Adrenal gland (tissue), 5 donors: ENCODE data around the gene IRX6.

Experiments used
- POLR2A ChIP-seq, 2 donors: fragments of 450-650 bp; IDR thresholded peaks; one replicate each; pipeline ENCODE4 v1.6.1; 2017; ENCODE audit warnings: antibody characterized with exemption in 2 of 2, mild to moderate bottlenecking in 2 of 2, moderate library complexity in 1 of 2
- TF ChIP-seq, protein P1 (sequence below), 6 experiments: fragments of 450-650 bp in 4 of 6; fragments of 200-600 bp in 2 of 6; sonication (generic) in 1 of 6; IDR thresholded peaks; 1 replicate in 5 of 6; 2 replicates in 1 of 6; pipeline versions ENCODE4 v1.5.1 to v1.8.0; 2016 to 2021; ENCODE audit warnings: antibody characterized with exemption in 6 of 6, mild to moderate bottlenecking in 2 of 6, moderate library complexity in 1 of 6
- donor health status: DM: no; HTN: no; CAD: no.

DNA sequence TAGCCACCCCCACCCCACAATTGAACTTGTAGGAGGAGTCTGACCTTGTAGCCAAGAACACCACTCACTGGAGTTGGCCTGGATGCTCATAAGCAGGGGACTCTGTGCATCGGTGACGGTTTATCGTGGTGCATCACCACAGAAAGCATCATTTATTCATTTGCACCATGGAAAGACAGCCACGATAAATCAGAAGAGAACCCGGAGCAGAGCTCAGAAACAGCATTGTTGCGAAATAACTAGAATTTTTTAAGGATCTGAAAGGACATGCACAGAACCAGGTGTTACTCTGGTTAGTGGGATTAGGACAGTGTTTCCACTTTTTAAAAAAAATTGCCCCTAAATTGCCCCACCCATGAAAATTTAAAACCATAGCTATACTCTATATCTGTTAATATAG, 44.4 kb upstream of the IRX6 start:
- TF ChIP-seq, protein P1, sequence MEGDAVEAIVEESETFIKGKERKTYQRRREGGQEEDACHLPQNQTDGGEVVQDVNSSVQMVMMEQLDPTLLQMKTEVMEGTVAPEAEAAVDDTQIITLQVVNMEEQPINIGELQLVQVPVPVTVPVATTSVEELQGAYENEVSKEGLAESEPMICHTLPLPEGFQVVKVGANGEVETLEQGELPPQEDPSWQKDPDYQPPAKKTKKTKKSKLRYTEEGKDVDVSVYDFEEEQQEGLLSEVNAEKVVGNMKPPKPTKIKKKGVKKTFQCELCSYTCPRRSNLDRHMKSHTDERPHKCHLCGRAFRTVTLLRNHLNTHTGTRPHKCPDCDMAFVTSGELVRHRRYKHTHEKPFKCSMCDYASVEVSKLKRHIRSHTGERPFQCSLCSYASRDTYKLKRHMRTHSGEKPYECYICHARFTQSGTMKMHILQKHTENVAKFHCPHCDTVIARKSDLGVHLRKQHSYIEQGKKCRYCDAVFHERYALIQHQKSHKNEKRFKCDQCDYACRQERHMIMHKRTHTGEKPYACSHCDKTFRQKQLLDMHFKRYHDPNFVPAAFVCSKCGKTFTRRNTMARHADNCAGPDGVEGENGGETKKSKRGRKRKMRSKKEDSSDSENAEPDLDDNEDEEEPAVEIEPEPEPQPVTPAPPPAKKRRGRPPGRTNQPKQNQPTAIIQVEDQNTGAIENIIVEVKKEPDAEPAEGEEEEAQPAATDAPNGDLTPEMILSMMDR (IDR thresholded peaks at IDR 0.05): no peak
- no peak for TF ChIP-seq POLR2A (IDR thresholded peaks at IDR 0.05)
